Right ventricle myocardium inferior (tissue), 1 donor: ENCODE measurements around the gene PTPN14. TPM values are rescaled to one million over a fixed set of nuclear protein-coding genes. Genes with fewer than 3 reads are reported as not detected.

Source experiments
- ATAC-seq: fragments of 200-7000 bp; cut with Tn5 transposase; one replicate; pipeline ENCODE4 v1.9.1; 2020; ENCODE audit warnings: mild to moderate bottlenecking, moderate library complexity
- DNase-seq: peaks from one replicate; pipeline ENCODE4 v3.0.0; 2021; ENCODE audit errors: missing footprints
- intact Hi-C: fragments of 100-400 bp; cut with DNase I; formaldehyde crosslinking; loops from one replicate; pipeline ENCODE4 v1.11.0; 2022
- total RNA-seq: library from RNA; stranded (reverse); fragmentation: NEBNext Ultra II Directional; extraction: Animal tissue kit (Norgen Biotek cat#: 25700); gene quantifications from one replicate; pipeline ENCODE4 v1.2.1, GENCODE V29; 2021
- donor health status: DM: no; HTN: yes; CAD: no; lungs with severe emphysema.

PTPN14 gene
- total RNA-seq, 1 donor from 2014 or later: 23.0 TPM

DNA sequence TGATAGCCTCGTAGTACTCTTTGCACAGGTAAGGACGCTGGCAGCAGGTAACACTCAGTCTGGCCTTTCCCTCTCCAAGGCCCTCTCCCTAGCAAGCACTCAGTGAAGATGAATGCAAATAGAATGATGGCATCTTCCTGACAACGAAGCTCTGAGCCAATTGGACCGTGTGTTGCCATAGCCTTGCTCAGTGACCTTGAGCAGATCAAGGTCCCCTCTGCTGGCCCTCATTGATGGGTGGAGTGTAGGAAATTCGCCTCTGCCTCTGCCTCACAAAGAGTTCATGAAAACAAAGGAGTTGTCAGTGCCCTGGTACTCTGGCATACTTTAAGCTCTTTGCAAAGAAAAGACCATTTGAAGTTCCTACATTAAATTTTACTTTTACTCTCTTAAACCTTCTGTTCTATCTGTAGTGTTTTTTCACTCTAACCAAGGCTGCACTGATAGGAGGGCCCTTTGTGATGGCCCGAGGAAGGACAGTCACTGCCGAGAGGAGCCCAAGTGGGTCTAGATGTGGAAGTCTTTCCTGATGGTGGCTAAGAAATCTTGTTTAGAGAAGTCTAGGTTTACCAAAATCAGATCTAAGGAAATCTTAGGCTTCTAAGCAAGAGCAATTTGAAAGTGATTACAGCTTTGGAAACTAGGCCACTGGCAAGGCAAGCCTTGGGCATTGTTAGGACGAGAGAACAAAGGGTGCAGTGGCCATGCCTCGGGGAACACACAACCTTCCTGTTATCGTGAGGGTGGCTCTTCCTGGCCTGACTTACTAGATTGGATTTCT, 232.3 kb downstream of the PTPN14 start:
- ATAC-seq: no peak
- intact Hi-C loops: loop anchor here (5.0 kb wide), 1 partner anchor 37 kb away; the partner anchor contains the start of gene SMYD2
- no peak for DNase-seq

DNA sequence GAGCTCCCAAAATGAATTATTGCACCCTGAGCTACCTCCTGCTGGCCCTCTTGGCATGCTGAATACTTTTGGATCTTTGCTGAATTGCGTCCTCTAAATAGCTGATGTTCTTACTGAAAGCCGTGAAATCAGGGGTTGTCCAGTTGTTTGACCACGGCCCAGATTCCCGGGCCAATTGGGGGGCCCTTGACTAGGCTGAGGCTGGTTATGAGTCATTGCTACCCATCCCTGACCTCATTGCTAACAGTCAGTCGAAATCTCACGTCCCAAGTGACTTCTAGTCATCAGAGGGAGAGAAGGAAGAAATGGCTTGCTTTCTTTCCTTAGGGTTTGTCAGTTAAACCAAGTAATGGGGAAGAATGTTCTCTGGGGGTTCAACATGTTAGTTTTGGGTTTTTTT, 233.0 kb downstream of the PTPN14 start:
- intact Hi-C loops: loop anchor here (5.0 kb wide), 1 partner anchor 36 kb away; the partner anchor contains the start of gene SMYD2
- ATAC-seq (no peak), DNase-seq (no peak)

DNA sequence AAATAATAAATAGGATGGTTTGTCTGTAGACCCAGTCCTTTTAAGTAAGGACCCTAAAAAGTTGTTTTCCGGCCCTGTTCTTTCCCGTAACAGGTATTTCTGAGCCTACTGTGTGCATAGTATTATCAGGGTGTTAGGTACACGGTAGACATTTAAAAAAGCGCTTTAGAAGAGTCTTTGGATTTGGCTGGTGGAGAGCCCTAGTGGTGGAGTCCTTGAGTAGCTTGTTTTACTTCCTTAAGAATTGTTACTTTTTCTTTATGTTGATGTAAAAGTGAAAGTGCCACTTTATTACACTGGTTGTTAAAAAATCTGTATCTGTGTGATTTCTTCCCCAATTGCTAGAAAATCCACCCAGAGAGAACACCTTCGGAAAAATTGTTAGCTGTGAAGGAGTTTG, 233.7 kb downstream of the PTPN14 start:
- intact Hi-C loops: loop anchor here (5.0 kb wide), 1 partner anchor 35 kb away; the partner anchor contains the start of gene SMYD2
- DNase-seq (no peak), ATAC-seq (no peak)

DNA sequence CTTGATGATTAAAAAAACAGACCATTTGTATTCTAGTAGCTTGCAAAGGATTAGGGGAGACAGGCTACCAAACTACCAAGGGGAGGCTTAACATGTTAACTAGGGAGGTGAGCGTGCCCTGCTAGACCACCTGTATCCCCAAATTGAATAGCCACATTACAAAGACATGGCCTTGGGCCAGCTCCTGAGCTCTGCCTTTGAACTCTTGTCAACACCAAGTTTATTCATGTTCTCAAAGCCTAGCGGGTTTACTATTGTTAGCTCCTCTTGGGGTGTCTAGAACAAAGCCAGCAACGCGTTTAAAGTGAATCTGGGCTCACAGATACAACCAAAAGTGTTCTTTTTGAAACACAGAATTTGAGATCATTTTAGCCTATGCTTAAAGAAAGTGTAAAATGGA, 234.1 kb downstream of the PTPN14 start:
- intact Hi-C loops: loop anchor here (5.0 kb wide), 1 partner anchor 35 kb away; the partner anchor contains the start of gene SMYD2
- no peak for ATAC-seq
- no peak for DNase-seq

DNA sequence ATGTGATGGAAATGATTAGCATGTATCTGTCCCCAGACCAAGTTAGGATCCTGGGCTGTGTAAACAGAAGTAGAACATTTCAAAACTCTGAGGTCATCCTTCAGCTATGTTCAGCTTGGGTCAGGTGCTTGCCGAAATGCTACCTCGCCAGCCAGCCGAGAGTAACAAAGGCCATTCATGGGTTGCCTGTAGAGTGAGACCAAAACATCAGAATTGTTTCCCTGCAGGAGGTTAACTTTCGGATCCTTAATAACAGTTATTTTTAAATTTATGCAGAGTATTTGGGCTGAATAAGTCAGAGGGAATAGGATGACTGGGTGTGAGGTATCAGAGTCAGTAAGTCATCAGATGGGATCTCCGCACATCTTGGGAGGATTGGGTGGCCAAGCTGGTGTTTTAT, 234.8 kb downstream of the PTPN14 start:
- ATAC-seq (peak; percentile 68), DNase-seq (no peak)
- intact Hi-C loops: loop anchor here (5.0 kb wide), 1 partner anchor 34 kb away; the partner anchor contains the start of gene SMYD2

DNA sequence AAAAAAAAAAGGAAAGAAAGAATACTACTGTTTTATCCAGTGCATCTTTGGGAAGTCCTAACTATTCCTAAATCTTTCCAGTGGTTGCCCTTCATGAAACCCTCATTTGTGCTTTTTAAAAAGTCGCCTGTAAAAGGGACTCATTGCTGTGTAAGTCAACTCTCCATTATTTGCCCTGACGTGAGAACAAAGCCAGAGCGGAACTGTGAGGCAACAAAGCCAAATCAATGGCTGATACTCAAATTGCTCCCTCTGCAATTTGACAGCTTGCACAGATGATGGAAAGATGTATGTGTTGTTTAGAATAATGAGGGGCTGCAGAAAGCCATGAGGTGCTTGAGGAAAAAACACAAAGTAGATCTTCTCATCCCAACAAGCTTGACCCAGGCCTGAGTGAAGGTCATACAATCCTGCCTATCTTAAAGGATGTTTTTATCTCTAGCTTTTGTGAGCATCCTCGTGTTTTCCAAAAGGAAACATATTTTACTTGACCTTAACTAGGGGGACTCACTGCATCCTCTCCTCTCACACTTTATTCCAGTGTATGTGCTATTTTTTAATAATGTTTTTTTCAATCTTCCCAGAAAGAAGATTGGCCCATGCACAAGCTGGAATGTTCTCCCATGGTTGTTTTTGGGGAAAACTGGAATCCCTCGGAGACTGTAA, 237.1 kb downstream of the PTPN14 start:
- no peak for DNase-seq
- no peak for ATAC-seq
- intact Hi-C loops: no loop called here

DNA sequence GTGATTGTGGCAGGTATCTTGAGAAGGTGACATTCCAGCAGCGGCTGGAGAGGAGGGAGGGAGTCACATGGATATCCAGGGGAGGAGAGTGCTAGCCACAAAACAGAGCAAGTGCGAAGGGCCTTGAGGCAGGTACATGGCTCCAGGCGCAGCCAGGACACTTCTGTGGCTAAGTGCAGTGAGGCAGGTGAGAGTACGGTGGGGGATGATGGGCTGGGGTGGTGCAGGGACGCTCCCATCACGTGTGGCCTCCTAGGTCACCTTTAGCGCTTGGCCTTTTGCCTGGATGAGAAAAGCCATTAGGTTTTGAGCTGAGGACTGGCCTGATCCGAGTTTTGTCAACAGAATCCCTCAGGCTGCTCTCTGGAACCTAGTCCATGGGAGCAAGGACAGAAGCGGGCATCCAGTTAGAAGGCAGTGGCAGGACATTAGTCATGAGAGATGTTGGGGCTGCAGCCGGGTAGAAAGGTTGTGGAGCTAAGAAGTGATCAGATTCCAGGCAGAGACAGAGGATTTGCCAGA, 238.8 kb downstream of the PTPN14 start:
- no peak for DNase-seq
- intact Hi-C loops: no loop called here
- peak; percentile 48 for ATAC-seq

DNA sequence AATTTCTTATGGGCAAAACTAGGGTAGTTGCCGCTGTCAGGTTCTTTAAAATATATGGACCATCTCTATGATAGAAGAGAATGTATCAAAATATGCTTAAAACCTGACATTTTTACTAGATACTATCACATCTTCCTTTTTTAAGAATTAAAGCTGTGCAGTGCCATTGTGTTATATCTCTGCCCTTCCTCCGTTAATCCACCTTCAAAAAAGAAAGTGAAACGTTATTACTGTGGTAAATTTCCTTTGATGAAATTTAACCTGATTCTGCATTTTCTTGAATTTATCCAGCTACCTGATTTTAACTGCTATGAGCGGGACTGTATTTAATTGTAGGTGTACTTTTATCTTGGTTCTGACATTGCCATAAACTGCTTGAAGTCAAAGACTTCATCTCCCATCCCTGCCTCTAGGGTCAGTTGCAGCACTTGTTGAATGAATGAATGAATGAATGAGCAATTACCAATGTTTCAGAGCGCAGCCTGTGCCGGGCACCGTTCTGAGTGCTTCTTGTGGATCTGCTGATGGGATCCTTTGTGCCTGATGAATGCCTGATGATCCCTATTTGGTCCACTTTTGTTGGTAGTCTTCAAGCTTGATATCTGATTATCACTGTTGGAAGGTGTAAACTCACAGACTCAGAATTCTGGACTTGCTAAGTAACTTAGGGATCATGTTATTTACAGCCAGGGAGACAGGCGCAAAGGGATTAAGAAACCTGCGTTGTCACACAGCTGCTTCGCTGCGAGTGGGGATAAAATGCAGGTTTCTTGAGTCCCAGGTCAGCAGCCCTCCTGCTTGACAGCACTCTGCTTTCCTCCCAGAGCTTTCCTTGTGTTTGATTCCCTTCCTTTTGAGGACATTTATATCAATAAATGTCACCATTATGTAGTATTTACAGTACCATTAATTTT, 240.4 kb downstream of the PTPN14 start:
- ATAC-seq (no peak), DNase-seq (no peak)
- intact Hi-C loops: no loop called here

DNA sequence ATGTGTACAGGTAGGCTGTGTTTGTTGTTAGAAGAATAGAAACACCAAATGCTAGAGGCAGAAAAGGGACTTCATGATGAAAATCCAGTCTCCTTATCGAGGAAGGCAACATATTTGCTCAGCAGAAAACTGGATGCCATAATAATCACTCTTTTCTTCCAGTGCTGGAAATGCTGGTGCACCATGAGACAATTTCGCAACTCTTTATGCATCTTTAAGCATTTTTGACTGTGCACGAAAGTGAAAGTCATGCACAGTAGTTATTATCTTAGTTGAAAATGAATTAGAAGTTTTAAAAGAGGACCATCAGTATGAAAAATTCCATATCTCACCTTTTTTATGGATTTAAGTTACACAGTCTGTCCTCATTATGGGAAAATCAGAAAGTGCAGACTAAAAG, 241.4 kb downstream of the PTPN14 start:
- ATAC-seq (no peak), DNase-seq (no peak)
- intact Hi-C loops: no loop called here

DNA sequence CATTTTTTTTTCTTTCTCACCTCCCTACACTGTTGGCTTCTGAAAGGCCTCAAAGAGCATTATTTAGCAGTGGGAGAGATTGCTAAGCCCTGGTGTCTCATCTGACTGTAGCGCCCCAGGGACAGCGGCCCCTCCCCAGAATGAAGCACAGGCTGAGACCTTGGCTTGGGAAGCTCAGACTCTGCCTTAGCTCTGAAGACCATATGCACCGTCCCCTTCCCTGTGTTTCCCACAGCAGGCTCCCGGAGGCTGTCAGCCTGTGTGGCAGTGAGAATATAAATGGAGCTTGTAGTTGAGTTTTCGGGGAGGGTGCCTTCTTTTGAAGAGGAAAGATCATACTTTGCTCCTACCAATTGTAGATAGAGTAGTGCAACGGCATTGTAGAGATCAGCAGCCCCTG, 245.1 kb downstream of the PTPN14 start:
- DNase-seq: no peak
- intact Hi-C loops: no loop called here

DNA sequence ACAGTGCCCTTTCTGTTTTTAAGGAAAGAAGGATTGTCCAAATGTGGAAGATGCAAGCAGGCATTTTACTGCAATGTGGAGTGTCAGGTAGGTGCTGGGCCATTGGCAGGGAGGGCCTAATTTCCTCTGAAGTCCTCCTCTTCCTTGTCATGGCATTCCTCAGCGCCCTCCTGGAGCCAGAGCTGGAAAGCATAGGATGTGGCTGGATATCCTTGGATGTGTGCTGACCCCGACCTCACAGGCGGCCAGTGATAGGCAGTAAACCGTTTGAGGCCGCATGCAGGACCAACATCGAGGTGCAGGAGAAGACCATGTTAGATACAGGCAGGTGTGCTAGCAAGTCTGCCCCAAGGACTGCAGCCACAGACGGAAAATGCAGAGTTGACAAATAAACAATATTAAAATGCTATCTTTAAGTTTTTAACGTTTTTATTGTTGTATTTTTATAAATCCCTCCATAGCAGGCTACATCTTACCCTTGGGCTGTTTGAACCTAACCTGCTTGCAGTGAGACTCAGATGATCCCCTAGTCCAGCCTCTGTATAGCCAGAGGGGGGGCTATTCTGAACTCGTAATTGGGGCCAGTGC, 246.1 kb downstream of the PTPN14 start:
- DNase-seq: no peak
- intact Hi-C loops: no loop called here
- ATAC-seq: no peak

More for the DNA sequence above, 245.1 kb downstream of the PTPN14 start:
- no peak for ATAC-seq

DNA sequence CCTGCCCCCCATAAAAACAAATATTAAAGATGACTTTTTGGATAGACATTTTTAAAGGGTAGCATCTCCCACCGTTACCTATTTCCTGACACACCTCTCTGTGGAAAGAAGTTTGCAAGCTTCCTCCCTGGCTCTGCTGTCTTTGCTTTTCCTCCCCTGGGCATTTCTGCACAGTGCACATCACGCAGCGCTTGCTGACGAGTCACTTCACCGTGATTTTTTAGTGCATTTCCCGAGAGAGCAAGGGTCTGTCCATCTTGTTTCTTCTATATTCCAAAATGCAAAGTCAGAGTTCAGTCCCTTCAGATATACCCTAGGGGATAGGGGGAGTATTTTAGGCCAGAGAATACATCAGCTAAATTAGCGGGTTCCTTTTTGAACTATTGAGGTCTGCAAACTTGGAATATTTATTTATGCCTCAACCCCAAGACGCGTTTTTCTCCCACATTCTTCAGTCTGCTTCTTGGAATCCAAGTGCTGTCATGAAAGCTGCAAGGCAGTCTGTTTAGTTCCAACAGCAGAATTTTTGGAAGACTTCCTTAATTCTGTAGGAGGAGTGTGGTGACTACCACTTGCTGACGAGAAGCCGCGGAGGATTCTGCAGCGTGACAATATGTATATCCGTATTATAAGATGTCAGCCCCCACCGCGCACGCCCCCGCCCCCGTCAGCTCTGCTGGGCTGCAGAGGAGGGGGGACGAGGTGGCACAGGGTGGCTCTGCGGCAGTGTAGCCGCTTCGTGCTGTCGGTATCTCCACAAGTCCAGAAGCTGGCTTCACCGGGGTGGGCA, 248.1 kb downstream of the PTPN14 start:
- DNase-seq (no peak), ATAC-seq (no peak)
- intact Hi-C loops: no loop called here

DNA sequence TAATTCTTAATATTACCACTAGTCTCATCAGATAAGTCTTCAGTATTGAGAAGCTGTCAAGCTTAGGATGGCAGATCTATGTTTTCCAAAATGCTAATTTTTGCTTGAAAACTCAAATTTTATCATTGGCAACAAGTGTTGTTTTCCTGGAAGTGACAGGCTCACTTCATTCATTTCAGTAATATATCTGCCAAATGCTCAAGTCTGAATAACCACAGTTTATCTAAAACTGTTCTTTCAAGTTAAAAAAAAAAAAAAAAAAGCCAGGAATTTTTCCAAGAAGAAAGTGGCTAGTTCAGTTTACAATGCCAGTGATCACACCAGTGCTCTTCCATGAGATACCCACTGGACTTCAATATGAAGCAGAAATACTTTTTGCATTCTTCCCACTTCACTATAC, 249.9 kb downstream of the PTPN14 start:
- intact Hi-C loops: no loop called here
- no peak for ATAC-seq

DNA sequence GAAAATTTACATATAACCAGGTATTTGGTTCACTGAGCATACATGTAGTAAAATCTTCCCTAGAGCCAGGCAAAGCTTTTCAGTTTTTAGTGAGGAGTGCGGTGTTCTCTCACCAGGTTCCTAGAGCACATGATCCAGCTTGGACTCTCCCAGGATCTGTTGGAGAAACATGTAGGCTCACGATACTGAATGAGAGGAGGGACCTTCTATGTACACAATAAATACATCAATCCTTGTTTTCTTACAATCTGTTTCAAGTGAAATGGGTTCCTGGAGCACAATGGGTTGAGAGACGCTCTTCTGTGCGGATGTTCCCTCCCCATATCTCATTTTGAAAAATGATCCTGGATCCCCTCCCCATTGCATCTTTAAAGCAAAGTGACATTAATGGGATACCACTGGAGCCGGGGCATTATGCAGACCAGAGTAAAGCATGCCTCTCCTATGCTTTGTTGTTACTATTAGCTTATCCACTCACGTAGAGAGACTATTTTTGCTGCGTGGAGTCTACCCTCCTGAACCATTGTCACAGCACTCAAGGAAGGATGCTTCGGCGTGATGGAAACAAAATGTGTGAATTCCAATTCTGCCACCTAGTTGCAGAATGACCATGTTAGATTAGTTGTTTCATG, 251.1 kb downstream of the PTPN14 start:
- DNase-seq (no peak), ATAC-seq (no peak)
- intact Hi-C loops: no loop called here

More for the DNA sequence above, 249.9 kb downstream of the PTPN14 start:
- no peak for DNase-seq
